A549 treated with ZK216348 at 1 μM for 4 hours (cell line): ENCODE results near the gene FRMD1. TPM values are rescaled to one million over a fixed set of nuclear protein-coding genes. Genes with fewer than 3 reads are reported as not detected.

Experiments used
- total RNA-seq: library from RNA; stranded (reverse); fragments of 200-300 nt; extraction: Qiagen RNA extraction; gene quantifications from 5 replicates; pipeline ENCODE4 v1.2.3, GENCODE V29; 2022; ENCODE audit warnings: low read depth

FRMD1 gene
- total RNA-seq, result 0.22 TPM in 1 of 5 replicates, not detected in the others

GRCh38 chr6:168078943-168079405, at the start of gene FRMD1:
FRMD1 (minus strand) TSS chr6:168079212; CDS start chr6:168079094, 118 bp downstream.

Other genes starting within 250 kb of the FRMD1 start
- gene KIF25, start 81.5 kb downstream of the FRMD1 start, total RNA-seq, result 0.12 TPM in 1 of 5 replicates, not detected in the others
- gene DACT2, start 240.6 kb upstream of the FRMD1 start, total RNA-seq, result 0.14 to 0.27 TPM (median 0.15 TPM) in 5 replicates